SK-N-SH (cell line): ENCODE measurements around the gene ZNF3.

Source experiments
- CHD2 ChIP-seq: fragments of 150-350 bp; IDR thresholded peaks from 2 replicates; pipeline ENCODE4 v1.6.1; 2018; ENCODE audit warnings: low read length; ENCODE audit not compliant: partially characterized antibody
- CTCF ChIP-seq: fragments of 200-600 bp; sonication (generic); IDR thresholded peaks from 2 replicates; pipeline ENCODE4 v1.6.1; 2017; ENCODE audit warnings: antibody characterized with exemption, mild to moderate bottlenecking, moderate library complexity
- EP300 ChIP-seq, 2 experiments: IDR thresholded peaks; 2 replicates each; pipeline versions ENCODE4 v1.4.0 to v1.6.1; 2012; ENCODE audit warnings: borderline replicate concordance in 1 of 2, low read depth in 1 of 2, low read length in 1 of 2
- POLR2AphosphoS5 ChIP-seq: IDR thresholded peaks from 2 replicates; pipeline ENCODE4 v1.6.1; 2012; ENCODE audit warnings: low read depth, low read length

GRCh38 chr7:100107890-100108289 is 26.4 kb upstream of the ZNF3 start:
- TF ChIP-seq CTCF (no peak), CHD2 (no peak), EP300 (IDR thresholded peaks at IDR 0.05; ENCODE audit: borderline replicate concordance in 1 of 2, low read depth in 1 of 2, low read length in 1 of 2) (no peak), POLR2AphosphoS5 (no peak)
